Stimulated activated CD4-positive, alpha-beta T cell treated with anti-CD3 and anti-CD28 coated beads, TNF-alpha, amount 100 ng/mL, for 24 hours (primary cell): ENCODE measurements around the gene ARRB2.
A peak's percentile ranks its signal among the peaks of the same experiment; 100 is the strongest.
"Not testable (repeated sequence)": the region's sequence is repeated elsewhere in the genome, so short reads cannot be mapped to it uniquely, and the experiment has no call there.

ENCODE experiments used
- DNase-seq, 3 experiments: peaks; one replicate each; pipeline ENCODE4 v3.0.0-alpha.2; 2020; ENCODE audit warnings: low read depth in 3 of 3

The ARRB2 gene

GRCh38 chr17:4709794-4710692, at the start of gene ARRB2:
Gene ARRB2, plus strand, starts transcription at chr17:4710632. Its CDS starts 90 bp downstream, at chr17:4710722.
- peak; percentile 94 to 98 (median 97) for DNase-seq

- DNase-seq: no peak
These were observed 46.7 kb upstream of the ARRB2 start for GRCh38 chr17:4663711-4664110.

GRCh38 chr17:4664230-4664629, 46.2 kb upstream of the ARRB2 start:
- no peak for DNase-seq

- DNase-seq: no peak
These were observed 45.4 kb upstream of the ARRB2 start for GRCh38 chr17:4665027-4665426.

GRCh38 chr17:4666296-4666695, 44.1 kb upstream of the ARRB2 start:
- DNase-seq: no peak

- no peak for DNase-seq
These were observed 43.3 kb upstream of the ARRB2 start for GRCh38 chr17:4667166-4667565.

GRCh38 chr17:4672055-4672630, 38.3 kb upstream of the ARRB2 start:
- DNase-seq: no peak

- DNase-seq: no peak
These were observed 37.7 kb upstream of the ARRB2 start for GRCh38 chr17:4672751-4673150.

- DNase-seq: no peak
These were observed 37.3 kb upstream of the ARRB2 start for GRCh38 chr17:4673169-4673568.

GRCh38 chr17:4673986-4674684, 36.3 kb upstream of the ARRB2 start:
- DNase-seq: no peak

GRCh38 chr17:4674685-4674998, 35.8 kb upstream of the ARRB2 start:
- no peak for DNase-seq

- DNase-seq: no peak
These were observed 34.6 kb upstream of the ARRB2 start for GRCh38 chr17:4675791-4676190.

GRCh38 chr17:4676791-4677190, 33.6 kb upstream of the ARRB2 start:
- no peak for DNase-seq

GRCh38 chr17:4678448-4679026, 31.9 kb upstream of the ARRB2 start:
- DNase-seq: peak in 1 of 3 experiments; percentile 32

- no peak for DNase-seq
These were observed 30.8 kb upstream of the ARRB2 start for GRCh38 chr17:4679658-4680057.

GRCh38 chr17:4683739-4684138, 26.7 kb upstream of the ARRB2 start:
- DNase-seq: not testable (repeated sequence)

GRCh38 chr17:4689872-4690271, 20.6 kb upstream of the ARRB2 start:
- DNase-seq: not testable (repeated sequence)

- no peak for DNase-seq
These were observed 19.7 kb upstream of the ARRB2 start for GRCh38 chr17:4690745-4691144.

- no peak for DNase-seq
These were observed 18.7 kb upstream of the ARRB2 start for GRCh38 chr17:4691686-4692085.

GRCh38 chr17:4693416-4693815, 17.0 kb upstream of the ARRB2 start:
- no peak for DNase-seq

- DNase-seq: no peak
These were observed 14.0 kb upstream of the ARRB2 start for GRCh38 chr17:4696437-4696805.

GRCh38 chr17:4699401-4700056, 10.9 kb upstream of the ARRB2 start:
- DNase-seq: not testable (repeated sequence)
